Measurements from ENCODE around the gene TRIM44. TPM values are rescaled to one million over a fixed set of nuclear protein-coding genes. Genes with fewer than 3 reads are reported as not detected.

Gene TRIM44
- total RNA-seq, 3 donors from 2014 or later, result 31.2 to 47.0 (median 33.1) TPM

- no peak overlapping the region for H3K4me3 ChIP-seq
- TF ChIP-seq CTCF (IDR thresholded peaks at IDR 0.05) (no peak), POLR2AphosphoS5 (IDR thresholded peaks at IDR 0.05) (no peak), POLR2A (IDR thresholded peaks at IDR 0.05) (no peak)
Measured at GRCh38 chr11:35746356-35747153, 84.0 kb downstream of the TRIM44 start.

GRCh38 chr11:35747668-35748067 is 85.1 kb downstream of the TRIM44 start:
- Histone ChIP-seq H3K27ac (no peak overlapping the region), H3K9me3 (no peaks in the 10 kb centered on the region), H3K4me1 (no peaks in the 10 kb centered on the region), H3K36me3 (no peaks in the 10 kb centered on the region), H3K4me3 (no peak overlapping the region), H3K27me3 (no peaks in the 10 kb centered on the region)
- TF ChIP-seq POLR2A (IDR thresholded peaks at IDR 0.05), result no peak
- no peak for TF ChIP-seq POLR2AphosphoS5 (IDR thresholded peaks at IDR 0.05)
- no peak for TF ChIP-seq CTCF (IDR thresholded peaks at IDR 0.05)
- intact Hi-C loops (cut with DNase I; ENCODE audit: low total_unique reads), result no loop called here
- no peak for DNase-seq (ENCODE audit: low spot score in 2 of 2)

More at GRCh38 chr11:35746356-35747153, 84.0 kb downstream of the TRIM44 start:
- Histone ChIP-seq H3K9me3 (no peaks in the 10 kb centered on the region), H3K27ac (no peak overlapping the region), H3K36me3 (no peaks in the 10 kb centered on the region), H3K27me3 (no peaks in the 10 kb centered on the region), H3K4me1 (no peaks in the 10 kb centered on the region)
- no peak for DNase-seq (ENCODE audit: low spot score in 2 of 2)
- intact Hi-C loops (cut with DNase I; ENCODE audit: low total_unique reads), result no loop called here

DNA sequence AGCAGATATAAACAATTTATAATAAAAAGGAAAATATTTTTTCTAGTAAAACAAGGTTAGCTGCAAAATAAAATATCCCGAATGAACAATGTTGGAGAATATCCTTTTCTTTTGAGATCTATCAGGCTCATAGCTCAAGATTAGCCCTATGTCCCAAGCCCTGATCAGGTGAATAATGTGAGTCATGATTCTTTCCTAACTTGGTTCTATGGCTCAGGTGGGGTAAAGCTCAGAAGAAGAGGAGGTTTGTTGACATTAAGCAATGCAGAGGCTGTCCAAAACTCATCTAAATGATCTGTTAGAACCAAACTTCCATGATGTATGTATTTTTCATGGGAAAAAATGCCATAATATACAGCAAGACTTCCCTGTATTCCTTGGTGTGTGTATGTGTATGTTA is 86.1 kb downstream of the TRIM44 start:
- H3K36me3 ChIP-seq, result no peaks in the 10 kb centered on the region
- H3K9me3 ChIP-seq, result no peaks in the 10 kb centered on the region
- H3K4me3 ChIP-seq, result no peak overlapping the region
- no peak for TF ChIP-seq POLR2AphosphoS5 (IDR thresholded peaks at IDR 0.05)
- no peak for TF ChIP-seq CTCF (IDR thresholded peaks at IDR 0.05)
- TF ChIP-seq POLR2A (IDR thresholded peaks at IDR 0.05), result no peak
- H3K27me3 ChIP-seq, result no peaks in the 10 kb centered on the region
- no peak for DNase-seq (ENCODE audit: low spot score in 2 of 2)
- intact Hi-C loops (cut with DNase I; ENCODE audit: low total_unique reads), result no loop called here
- H3K4me1 ChIP-seq, result no peaks in the 10 kb centered on the region
- no peak overlapping the region for H3K27ac ChIP-seq

DNA sequence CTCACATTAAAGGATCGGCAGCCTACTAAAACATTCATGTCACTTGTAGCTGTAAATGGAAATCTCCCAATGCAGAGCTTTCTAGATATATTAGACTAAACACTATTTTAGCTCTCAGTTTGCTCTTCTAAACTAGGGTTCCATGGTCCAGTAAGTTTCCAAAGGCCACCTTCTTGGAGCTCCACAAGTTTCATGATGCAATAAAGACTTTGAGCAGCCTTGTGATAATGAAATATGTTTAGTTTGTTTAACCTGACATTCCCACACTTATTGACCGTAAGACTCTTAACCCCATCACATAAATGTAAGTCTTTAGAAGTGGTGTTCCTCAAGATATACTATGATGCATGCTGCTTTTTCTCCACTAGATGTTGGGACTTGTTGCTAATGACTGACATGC is 87.7 kb downstream of the TRIM44 start:
- no peak for DNase-seq (ENCODE audit: low spot score in 2 of 2)
- no peaks in the 10 kb centered on the region for H3K4me1 ChIP-seq
- no peak overlapping the region for H3K4me3 ChIP-seq
- no peaks in the 10 kb centered on the region for H3K36me3 ChIP-seq
- no peaks in the 10 kb centered on the region for H3K27me3 ChIP-seq
- H3K9me3 ChIP-seq, result no peaks in the 10 kb centered on the region
- no peak for TF ChIP-seq CTCF (IDR thresholded peaks at IDR 0.05)
- TF ChIP-seq POLR2A (IDR thresholded peaks at IDR 0.05), result no peak
- no peak for TF ChIP-seq POLR2AphosphoS5 (IDR thresholded peaks at IDR 0.05)
- H3K27ac ChIP-seq, result no peak overlapping the region
- intact Hi-C loops (cut with DNase I; ENCODE audit: low total_unique reads), result no loop called here

- Histone ChIP-seq H3K4me3 (no peak overlapping the region), H3K9me3 (no peaks in the 10 kb centered on the region), H3K27ac (no peak overlapping the region), H3K36me3 (no peaks in the 10 kb centered on the region), H3K27me3 (no peaks in the 10 kb centered on the region), H3K4me1 (no peaks in the 10 kb centered on the region)
- DNase-seq (ENCODE audit: low spot score in 2 of 2), result no peak
- intact Hi-C loops (cut with DNase I; ENCODE audit: low total_unique reads), result no loop called here
- TF ChIP-seq CTCF (IDR thresholded peaks at IDR 0.05), result no peak
- no peak for TF ChIP-seq POLR2AphosphoS5 (IDR thresholded peaks at IDR 0.05)
- no peak for TF ChIP-seq POLR2A (IDR thresholded peaks at IDR 0.05)
Measured at GRCh38 chr11:35750981-35751663, 88.5 kb downstream of the TRIM44 start.

Measured in breast epithelium (tissue), 4 donors.